Astrocyte (in vitro differentiated cells and primary cell): ENCODE results near the gene KDM2B.

Experiments
- CTCF ChIP-seq: IDR thresholded peaks from 2 replicates; pipeline ENCODE4 v1.5.1; 2011; ENCODE audit warnings: low read depth, mild to moderate bottlenecking, inconsistent platforms, low read length, moderate library complexity; ENCODE audit not compliant: insufficient read depth
- EZH2 ChIP-seq: IDR thresholded peaks from 2 replicates; pipeline ENCODE4 v1.6.1; 2012; ENCODE audit warnings: mild to moderate bottlenecking, low read length, inconsistent platforms; ENCODE audit not compliant: insufficient read depth

GRCh38 chr12:121534495-121535148 is 46.2 kb downstream of the KDM2B start:
- no peak for TF ChIP-seq CTCF
- TF ChIP-seq EZH2 = no peak
